Activated CD4-positive, CD25-positive, alpha-beta regulatory T cell (primary cell): ENCODE data around the gene FOXR2.

Experiments used
- DNase-seq, 4 experiments: peaks; one replicate each; lab custom pipeline; 2025; lab: John Stamatoyannopoulos, UW

FOXR2 gene, protein sequence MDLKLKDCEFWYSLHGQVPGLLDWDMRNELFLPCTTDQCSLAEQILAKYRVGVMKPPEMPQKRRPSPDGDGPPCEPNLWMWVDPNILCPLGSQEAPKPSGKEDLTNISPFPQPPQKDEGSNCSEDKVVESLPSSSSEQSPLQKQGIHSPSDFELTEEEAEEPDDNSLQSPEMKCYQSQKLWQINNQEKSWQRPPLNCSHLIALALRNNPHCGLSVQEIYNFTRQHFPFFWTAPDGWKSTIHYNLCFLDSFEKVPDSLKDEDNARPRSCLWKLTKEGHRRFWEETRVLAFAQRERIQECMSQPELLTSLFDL

GRCh38 chrX:55623100-55623499 lies at the start of gene FOXR2:
TSS of gene FOXR2 (plus strand) at chrX:55623400. CDS start at chrX:55623712, 312 bp downstream.
- DNase-seq: no peak

DNA sequence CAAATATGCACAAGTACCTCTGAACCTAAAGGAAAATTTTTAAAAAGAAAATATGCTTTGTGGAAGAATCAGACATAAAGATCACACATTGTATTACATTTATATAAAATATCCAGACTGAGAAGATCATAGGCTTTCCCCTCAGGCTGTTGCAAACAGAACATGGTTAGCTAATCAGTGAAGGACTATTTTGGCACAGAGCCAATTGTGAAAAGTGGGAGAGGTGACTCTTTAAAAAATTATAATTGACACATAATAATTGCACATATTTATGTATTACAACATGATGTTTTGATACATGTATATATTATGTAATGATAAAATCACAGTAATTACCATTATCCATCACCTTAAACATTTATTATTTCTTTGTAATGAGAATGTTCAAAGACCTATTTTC lies 44.1 kb upstream of the FOXR2 start:
- DNase-seq: no peak

DNA sequence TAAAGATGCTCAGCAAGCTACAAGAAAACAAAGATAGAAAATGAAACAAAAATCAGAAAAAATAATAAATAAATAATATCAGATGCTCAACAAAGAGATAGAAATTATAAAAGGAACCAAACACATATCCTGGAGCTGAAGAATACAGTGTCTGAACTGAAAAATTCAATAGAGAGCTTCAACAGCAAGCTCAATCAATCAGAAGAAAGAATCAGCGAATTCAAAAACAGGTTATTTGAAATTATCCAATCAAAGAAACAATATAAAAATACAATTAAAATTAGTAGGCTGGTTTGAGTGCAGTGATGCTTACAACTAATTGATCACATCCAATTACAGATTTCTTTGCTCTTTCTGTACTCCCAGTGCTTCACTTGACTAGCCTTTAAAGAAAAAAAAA lies 40.8 kb upstream of the FOXR2 start:
- no peak for DNase-seq

DNA sequence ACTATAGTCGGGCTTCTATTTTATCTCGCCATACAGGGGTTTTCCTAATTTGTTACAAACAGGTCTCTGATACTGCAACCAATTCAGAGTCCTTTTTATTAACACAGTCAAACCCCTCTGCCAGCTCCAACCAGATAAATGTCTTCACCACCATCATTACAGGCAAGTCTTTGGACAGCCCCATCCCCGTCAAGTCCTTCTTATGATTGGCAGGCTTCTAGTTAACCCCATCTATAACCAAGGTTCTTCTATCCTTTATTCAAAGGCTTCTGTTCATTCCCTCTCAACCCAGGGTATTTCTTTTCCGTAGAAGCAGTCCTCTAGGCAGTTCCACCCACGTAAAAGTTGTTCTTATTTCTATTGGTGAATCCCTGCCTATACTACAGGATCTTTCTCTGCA lies 29.9 kb upstream of the FOXR2 start:
- no peak for DNase-seq

- no peak for DNase-seq
Observed at GRCh38 chrX:55593756-55594257, 29.4 kb upstream of the FOXR2 start.

DNA sequence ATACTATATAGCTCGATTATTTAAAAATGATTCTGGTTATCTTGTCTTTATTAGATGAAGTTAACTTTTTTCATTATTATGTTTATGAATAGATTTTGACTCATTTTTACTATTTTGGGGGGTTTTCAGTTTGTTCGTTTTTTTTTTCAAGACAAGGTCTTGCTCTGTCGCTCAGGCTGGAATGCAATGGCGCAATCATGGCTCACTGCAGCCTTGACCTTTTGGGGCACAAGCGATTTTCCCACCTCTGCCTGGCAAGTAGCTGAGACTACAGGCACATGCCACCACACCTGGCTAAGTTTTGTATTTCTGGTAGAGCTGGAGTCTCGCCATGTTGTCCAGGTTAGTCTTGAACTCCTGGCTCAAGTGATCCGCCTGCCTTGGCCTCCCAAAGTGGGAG lies 24.9 kb upstream of the FOXR2 start:
- DNase-seq: no peak

DNA sequence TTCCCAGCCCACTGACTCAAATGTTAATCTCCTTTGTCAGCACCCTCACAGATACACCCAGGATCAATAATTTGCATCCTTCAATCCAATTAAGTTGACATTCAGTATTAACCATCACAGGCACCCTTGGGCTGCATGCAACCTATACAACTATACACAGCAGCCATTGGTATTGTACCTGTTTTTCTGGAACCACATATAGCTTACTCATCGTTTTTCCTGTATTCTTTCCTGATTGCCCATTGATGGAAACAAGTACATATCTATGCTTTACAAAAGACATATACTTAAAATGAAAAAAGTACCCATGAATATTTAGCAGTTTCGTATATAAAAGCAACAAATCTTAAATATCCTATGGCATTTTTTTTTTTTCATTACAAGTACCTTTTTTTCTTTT lies 3.7 kb upstream of the FOXR2 start:
- DNase-seq: no peak

GRCh38 chrX:55624403-55624802 lies 1.2 kb downstream of the FOXR2 start:
- no peak for DNase-seq

- DNase-seq: no peak
Observed at GRCh38 chrX:55636109-55636508, 12.9 kb downstream of the FOXR2 start.

DNA sequence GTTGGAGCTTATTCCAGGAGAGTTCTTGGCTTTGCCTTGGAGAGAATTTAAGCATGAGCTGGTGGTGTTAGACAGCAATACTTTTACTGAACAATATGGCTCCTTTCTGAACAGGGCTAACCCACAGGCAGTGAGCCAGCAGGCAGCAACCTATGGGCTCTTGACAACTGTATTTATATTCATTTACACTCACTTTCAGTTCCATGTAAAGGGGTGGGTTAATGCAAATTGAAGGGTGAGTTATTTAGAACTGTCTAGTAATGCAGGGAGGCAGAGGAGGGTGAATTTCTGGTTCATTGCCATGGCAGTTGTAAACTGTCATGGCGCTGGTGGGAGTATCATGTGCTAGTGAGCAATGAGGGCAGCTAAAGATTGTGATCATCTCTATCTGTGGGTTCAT lies 15.7 kb downstream of the FOXR2 start:
- DNase-seq: no peak

GRCh38 chrX:55640854-55641253 lies 17.7 kb downstream of the FOXR2 start:
- DNase-seq: no peak

GRCh38 chrX:55648434-55648833 lies 25.2 kb downstream of the FOXR2 start:
- no peak for DNase-seq

- DNase-seq: no peak
Observed at GRCh38 chrX:55659931-55660330, 36.7 kb downstream of the FOXR2 start.

DNA sequence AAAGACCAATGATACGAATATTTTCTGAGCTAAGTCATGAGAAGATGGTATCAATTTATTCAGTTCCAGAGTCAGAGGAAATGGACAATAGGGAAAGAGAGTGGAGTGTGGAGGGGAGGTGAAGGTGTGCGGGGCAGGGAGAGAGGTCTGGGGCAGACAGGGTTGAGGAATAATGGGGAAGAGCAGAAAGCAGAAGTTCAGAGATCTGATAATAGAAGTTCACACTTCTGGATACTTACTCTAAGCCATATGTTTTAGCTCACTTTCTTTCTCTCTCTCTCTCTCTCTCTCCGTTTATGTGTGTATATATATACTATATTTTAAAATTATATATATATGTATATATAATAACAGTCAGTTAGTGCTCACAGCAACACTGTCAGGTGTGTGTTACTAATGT lies 40.4 kb downstream of the FOXR2 start:
- DNase-seq: no peak

- DNase-seq: no peak
Observed at GRCh38 chrX:55668084-55668483, 44.9 kb downstream of the FOXR2 start.
